Astrocyte of the spinal cord (primary cell): ENCODE measurements around the gene SKP2.

ENCODE experiments used
- DNase-seq: peaks from one replicate; pipeline ENCODE4 v3.0.0; 2011; ENCODE audit warnings: low read depth, low spot score
- H3K4me3 ChIP-seq: 2 replicates; pipeline ENCODE4 v1.5.1; 2011; ENCODE audit warnings: low read depth, mild to moderate bottlenecking, low read length, moderate library complexity
- in situ Hi-C: cut with HindIII; loops from 2 replicates; pipeline ENCODE4 v1.10.0; 2017; ENCODE audit warnings: low sequenced_read_pairs
- TF ChIP-seq, protein P1 (sequence below): IDR thresholded peaks from 2 replicates; pipeline ENCODE4 v1.5.1; 2012; ENCODE audit warnings: low read depth, mild to moderate bottlenecking, low read length, inconsistent platforms

SKP2 gene

DNA sequence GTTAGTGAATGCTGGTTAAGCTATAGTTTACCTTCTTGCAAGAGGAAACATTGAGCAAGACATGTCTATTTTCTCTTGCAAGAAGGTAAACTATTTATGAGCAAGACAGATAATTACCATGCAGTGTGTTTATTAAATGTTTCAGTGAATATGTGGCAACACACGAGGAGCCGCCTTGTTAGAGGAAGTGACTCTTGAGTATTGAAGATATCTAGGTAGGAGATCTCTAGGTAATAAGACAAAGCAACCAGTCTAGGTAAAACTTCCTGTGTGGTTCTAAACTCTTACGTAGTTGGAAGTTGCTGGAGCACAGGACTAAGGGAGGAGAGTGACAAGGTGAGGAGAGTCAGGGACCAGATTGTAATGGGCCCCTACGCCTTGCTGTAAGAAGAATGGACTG is 16.8 kb downstream of the SKP2 start:
- in situ Hi-C loops, result no loop called here
- no peak for DNase-seq
- H3K4me3 ChIP-seq, result no peak overlapping the region
- TF ChIP-seq, protein P1, sequence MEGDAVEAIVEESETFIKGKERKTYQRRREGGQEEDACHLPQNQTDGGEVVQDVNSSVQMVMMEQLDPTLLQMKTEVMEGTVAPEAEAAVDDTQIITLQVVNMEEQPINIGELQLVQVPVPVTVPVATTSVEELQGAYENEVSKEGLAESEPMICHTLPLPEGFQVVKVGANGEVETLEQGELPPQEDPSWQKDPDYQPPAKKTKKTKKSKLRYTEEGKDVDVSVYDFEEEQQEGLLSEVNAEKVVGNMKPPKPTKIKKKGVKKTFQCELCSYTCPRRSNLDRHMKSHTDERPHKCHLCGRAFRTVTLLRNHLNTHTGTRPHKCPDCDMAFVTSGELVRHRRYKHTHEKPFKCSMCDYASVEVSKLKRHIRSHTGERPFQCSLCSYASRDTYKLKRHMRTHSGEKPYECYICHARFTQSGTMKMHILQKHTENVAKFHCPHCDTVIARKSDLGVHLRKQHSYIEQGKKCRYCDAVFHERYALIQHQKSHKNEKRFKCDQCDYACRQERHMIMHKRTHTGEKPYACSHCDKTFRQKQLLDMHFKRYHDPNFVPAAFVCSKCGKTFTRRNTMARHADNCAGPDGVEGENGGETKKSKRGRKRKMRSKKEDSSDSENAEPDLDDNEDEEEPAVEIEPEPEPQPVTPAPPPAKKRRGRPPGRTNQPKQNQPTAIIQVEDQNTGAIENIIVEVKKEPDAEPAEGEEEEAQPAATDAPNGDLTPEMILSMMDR, result no peak

- TF ChIP-seq, protein P1, result no peak
- DNase-seq, result no peak
- in situ Hi-C loops, result no loop called here
- no peak overlapping the region for H3K4me3 ChIP-seq
These were observed 19.0 kb downstream of the SKP2 start for GRCh38 chr5:36170832-36171424.

GRCh38 chr5:36172599-36172998 is 20.7 kb downstream of the SKP2 start:
- in situ Hi-C loops, result no loop called here
- no peak for DNase-seq
- no peak overlapping the region for H3K4me3 ChIP-seq
- TF ChIP-seq, protein P1, result no peak

DNA sequence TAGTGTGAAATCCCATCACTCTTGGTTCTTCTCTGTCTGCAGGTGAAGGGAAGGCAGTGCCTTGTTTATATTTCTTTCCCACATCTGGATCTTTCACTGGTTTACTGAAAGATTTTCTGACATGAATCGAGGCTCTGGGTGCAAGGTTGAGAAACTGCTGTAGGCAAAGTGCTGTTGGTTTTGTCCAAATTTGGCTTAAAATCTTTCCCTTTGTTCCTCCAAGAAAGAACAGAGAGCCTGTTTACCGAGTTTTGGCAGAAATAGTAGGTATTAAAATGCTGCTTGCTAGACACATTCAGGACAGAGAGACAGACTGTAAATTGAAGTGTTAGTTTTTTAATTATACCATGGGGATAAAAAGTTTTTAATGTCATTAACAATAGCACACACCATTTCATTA is 21.5 kb downstream of the SKP2 start:
- TF ChIP-seq, protein P1, result no peak
- no peak for DNase-seq
- H3K4me3 ChIP-seq, result no peak overlapping the region
- in situ Hi-C loops, result no loop called here

DNA sequence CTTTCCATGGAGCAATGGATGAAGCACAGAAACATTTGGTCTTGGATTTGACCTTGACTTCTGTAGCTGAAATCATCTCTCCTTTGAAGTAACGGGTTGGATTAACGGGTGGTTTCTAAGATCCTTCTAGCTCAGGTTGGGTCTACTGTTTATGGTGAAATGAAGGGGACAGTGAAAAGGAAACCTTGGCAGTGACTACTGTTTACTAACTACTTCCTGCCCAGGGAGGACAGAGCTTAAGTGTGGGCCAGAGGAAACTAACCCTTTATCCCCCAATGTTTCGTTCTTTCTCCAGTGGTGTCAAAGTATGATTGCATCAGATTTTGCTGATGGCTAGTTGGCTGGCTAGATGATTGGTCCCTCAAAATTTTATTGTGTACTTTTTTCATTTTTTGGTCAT is 22.2 kb downstream of the SKP2 start:
- TF ChIP-seq, protein P1, result no peak
- no peak overlapping the region for H3K4me3 ChIP-seq
- in situ Hi-C loops, result no loop called here
- no peak for DNase-seq

DNA sequence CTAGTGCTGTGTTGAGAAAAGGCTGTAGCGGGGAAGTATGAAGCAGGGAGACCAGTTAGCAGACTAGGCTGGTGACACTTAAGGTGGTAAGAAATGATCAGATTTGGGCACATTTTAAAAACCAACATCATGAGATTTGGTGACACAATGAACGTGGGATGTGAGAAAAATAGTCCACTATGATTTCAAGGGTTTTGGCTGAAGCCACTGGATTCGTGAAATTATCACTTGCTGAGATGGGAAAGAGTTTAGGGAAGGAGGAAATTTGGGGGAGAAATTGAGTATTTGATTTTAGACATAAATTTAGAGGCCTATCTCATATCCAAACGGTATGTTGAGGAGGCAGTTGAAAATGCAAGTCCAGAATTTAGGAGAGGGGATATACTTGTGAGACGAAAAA is 23.1 kb downstream of the SKP2 start:
- TF ChIP-seq, protein P1, result no peak
- H3K4me3 ChIP-seq, result no peak overlapping the region
- DNase-seq, result no peak
- in situ Hi-C loops, result no loop called here

- H3K4me3 ChIP-seq, result no peak overlapping the region
- no peak for DNase-seq
- TF ChIP-seq, protein P1, result no peak
- in situ Hi-C loops, result no loop called here
These were observed 25.2 kb downstream of the SKP2 start for GRCh38 chr5:36177154-36177553.
